Amygdala (tissue), 56 donors: Measurements from ENCODE around the gene PM20D1.
"Not testable (repeated sequence)": the region's sequence is repeated elsewhere in the genome, so short reads cannot be mapped to it uniquely, and the experiment has no call there.

Experiments
- DNase-seq, 56 donors: peaks; one replicate each; lab custom pipeline; 2025; lab: John Stamatoyannopoulos, UW

The PM20D1 gene

GRCh38 chr1:205842229-205842628, 7.7 kb downstream of the PM20D1 start:
- DNase-seq = no peak

- DNase-seq = no peak
These were observed 9.6 kb downstream of the PM20D1 start for GRCh38 chr1:205840146-205840923.

- no peak for DNase-seq
These were observed 12.5 kb downstream of the PM20D1 start for GRCh38 chr1:205837382-205837970.

GRCh38 chr1:205834751-205835150, 15.2 kb downstream of the PM20D1 start:
- DNase-seq = no peak

- no peak for DNase-seq
These were observed 17.6 kb downstream of the PM20D1 start for GRCh38 chr1:205832326-205832751.

- DNase-seq = no peak
These were observed 22.3 kb downstream of the PM20D1 start for GRCh38 chr1:205827623-205828022.

- no peak for DNase-seq
These were observed 22.9 kb downstream of the PM20D1 start for GRCh38 chr1:205826995-205827394.

GRCh38 chr1:205826016-205826806, 23.7 kb downstream of the PM20D1 start:
- no peak for DNase-seq

GRCh38 chr1:205824180-205824579, 25.8 kb downstream of the PM20D1 start:
- no peak for DNase-seq

GRCh38 chr1:205823260-205823659, 26.7 kb downstream of the PM20D1 start:
- DNase-seq = not testable (repeated sequence)

- no peak for DNase-seq
These were observed 27.5 kb downstream of the PM20D1 start for GRCh38 chr1:205822397-205822796.

GRCh38 chr1:205817988-205818387, 31.9 kb downstream of the PM20D1 start:
- DNase-seq = no peak

GRCh38 chr1:205817364-205817763, 32.6 kb downstream of the PM20D1 start:
- no peak for DNase-seq

GRCh38 chr1:205813755-205814058, 36.2 kb downstream of the PM20D1 start:
- DNase-seq = peak in 1 of 56 donors; percentile 55

GRCh38 chr1:205812878-205813754, 36.8 kb downstream of the PM20D1 start, which contains the start of gene SLC41A1:
SLC41A1 (minus strand) TSS chr1:205813198; CDS start chr1:205810441, 2,757 bp downstream.
- DNase-seq = peak; percentile 57 to 98 (median 92)

- DNase-seq = peak in 21 of 56 donors; percentile 37 to 71 (median 56)
These were observed 37.6 kb downstream of the PM20D1 start for GRCh38 chr1:205812271-205812877.

- DNase-seq = peak in 41 of 56 donors; percentile 12 to 73 (median 34)
These were observed 38.3 kb downstream of the PM20D1 start for GRCh38 chr1:205811660-205812059.

GRCh38 chr1:205810448-205811157, 39.3 kb downstream of the PM20D1 start:
- DNase-seq = peak in 1 of 56 donors; percentile 11

- DNase-seq = peak in 6 of 56 donors; percentile 11 to 46 (median 28)
These were observed 40.0 kb downstream of the PM20D1 start for GRCh38 chr1:205809942-205810345.
